BJ (cell line): ENCODE results near the gene CXCL5. TPM values are rescaled to one million over a fixed set of nuclear protein-coding genes. Genes with fewer than 3 reads are reported as not detected.

Experiments used
- CTCF ChIA-PET: fragments of 350-600 bp; formaldehyde crosslinking; extraction: SDS; loops from one replicate; lab custom pipeline; 2021; ENCODE audit warnings: antibody characterized with exemption, inconsistent platforms; lab: Yijun Ruan, JAX
- POLR2A ChIA-PET: fragments of 300-600 bp; sonication (Branson Sonifier 250); formaldehyde crosslinking; extraction: SDS; loops from one replicate; lab custom pipeline; 2021; ENCODE audit warnings: antibody characterized with exemption; lab: Charles Lee
- DNase-seq: peaks from one replicate; pipeline ENCODE4 v3.0.0-alpha.2; 2011; ENCODE audit warnings: low read depth
- H3K27me3 ChIP-seq: 2 replicates; pipeline ENCODE4 v1.6.0; 2011; ENCODE audit warnings: low read length; ENCODE audit not compliant: control insufficient read depth, insufficient read depth
- H3K36me3 ChIP-seq: 2 replicates; pipeline ENCODE4 v1.5.1; 2011; ENCODE audit warnings: low read length; ENCODE audit not compliant: control insufficient read depth, insufficient read depth
- H3K4me3 ChIP-seq: 2 replicates; pipeline ENCODE4 v1.5.1; 2011; ENCODE audit warnings: low read depth, mild to moderate bottlenecking, control low read depth, low read length
- polyA plus RNA-seq: library from polyadenylated mRNA; depleted of rRNA; stranded (reverse); fragments of >200 nt; gene quantifications from 2 replicates; pipeline ENCODE4 v1.2.3, GENCODE V29; 2011
- TF ChIP-seq, protein P1 (sequence below): IDR thresholded peaks from 2 replicates; pipeline ENCODE4 v1.5.1; 2011; ENCODE audit warnings: low read depth, mild to moderate bottlenecking, control low read depth, inconsistent platforms, low read length, moderate library complexity; ENCODE audit not compliant: insufficient read depth

Gene CXCL5
- polyA plus RNA-seq, 1 experiment, result 0.18 TPM

GRCh38 chr4:74037076-74037955, 38.8 kb upstream of the CXCL5 start:
- no peak overlapping the region for H3K4me3 ChIP-seq
- ChIA-PET POLR2A (no interaction called here), CTCF (interaction anchor here (0.6 to 1.9 kb wide), 5 partner anchors 14 to 376 kb away, joined by 3 to 7 read pairs (median 6); no protein-coding TSS in a partner anchor)
- no peaks in the 10 kb centered on the region for H3K36me3 ChIP-seq
- DNase-seq, result no peak
- TF ChIP-seq, protein P1, sequence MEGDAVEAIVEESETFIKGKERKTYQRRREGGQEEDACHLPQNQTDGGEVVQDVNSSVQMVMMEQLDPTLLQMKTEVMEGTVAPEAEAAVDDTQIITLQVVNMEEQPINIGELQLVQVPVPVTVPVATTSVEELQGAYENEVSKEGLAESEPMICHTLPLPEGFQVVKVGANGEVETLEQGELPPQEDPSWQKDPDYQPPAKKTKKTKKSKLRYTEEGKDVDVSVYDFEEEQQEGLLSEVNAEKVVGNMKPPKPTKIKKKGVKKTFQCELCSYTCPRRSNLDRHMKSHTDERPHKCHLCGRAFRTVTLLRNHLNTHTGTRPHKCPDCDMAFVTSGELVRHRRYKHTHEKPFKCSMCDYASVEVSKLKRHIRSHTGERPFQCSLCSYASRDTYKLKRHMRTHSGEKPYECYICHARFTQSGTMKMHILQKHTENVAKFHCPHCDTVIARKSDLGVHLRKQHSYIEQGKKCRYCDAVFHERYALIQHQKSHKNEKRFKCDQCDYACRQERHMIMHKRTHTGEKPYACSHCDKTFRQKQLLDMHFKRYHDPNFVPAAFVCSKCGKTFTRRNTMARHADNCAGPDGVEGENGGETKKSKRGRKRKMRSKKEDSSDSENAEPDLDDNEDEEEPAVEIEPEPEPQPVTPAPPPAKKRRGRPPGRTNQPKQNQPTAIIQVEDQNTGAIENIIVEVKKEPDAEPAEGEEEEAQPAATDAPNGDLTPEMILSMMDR, result no peak
- no peaks in the 10 kb centered on the region for H3K27me3 ChIP-seq

DNA sequence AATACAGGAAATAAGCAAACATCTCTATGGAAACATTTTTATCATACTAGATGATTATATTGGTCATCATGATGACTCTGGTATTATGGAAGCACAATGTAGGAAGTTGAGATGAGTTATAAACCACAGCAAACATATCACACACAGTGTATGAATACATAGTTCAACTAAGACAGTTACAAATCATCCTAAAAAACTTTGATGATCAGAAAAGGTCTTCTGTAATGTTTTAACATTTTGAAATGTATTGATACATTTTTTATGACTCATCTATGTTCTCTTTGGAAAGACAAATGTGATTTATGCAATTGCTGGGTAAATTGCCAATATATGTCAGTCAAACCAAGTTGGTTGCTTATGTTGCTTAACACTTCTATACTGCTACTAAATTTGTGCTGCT, 35.3 kb upstream of the CXCL5 start:
- Histone ChIP-seq H3K27me3 (no peaks in the 10 kb centered on the region), H3K36me3 (no peaks in the 10 kb centered on the region), H3K4me3 (no peak overlapping the region)
- TF ChIP-seq, protein P1, result no peak
- DNase-seq, result no peak
- ChIA-PET CTCF (interaction anchor here (0.7 kb wide), 1 partner anchor 53 kb away, joined by 3 read pairs; no protein-coding TSS in a partner anchor), POLR2A (no interaction called here)

DNA sequence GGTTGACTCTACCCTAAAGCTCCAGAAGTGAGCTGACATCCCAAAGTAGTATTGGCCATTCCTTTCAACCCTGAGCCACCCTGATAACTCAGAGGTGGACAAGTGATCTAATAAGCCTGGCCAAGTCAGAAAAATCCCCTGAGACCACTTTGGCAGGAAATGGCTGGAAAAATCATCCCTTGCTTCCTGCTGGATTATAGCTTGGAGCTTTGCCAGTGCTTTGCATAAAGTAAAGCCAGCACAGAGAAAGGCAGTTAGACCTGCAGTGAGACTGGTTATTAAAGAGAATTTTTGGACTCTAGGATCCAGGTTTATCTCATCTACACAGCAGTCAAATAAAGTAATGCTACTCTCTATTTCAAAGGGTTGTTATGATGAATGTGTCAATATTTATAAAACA, 33.6 kb upstream of the CXCL5 start:
- DNase-seq, result no peak
- Histone ChIP-seq H3K4me3 (no peak overlapping the region), H3K36me3 (no peaks in the 10 kb centered on the region), H3K27me3 (no peaks in the 10 kb centered on the region)
- POLR2A ChIA-PET, result no interaction called here
- CTCF ChIA-PET, result no interaction called here
- TF ChIP-seq, protein P1, result no peak

- H3K4me3 ChIP-seq, result no peak overlapping the region
- no peaks in the 10 kb centered on the region for H3K27me3 ChIP-seq
- CTCF ChIA-PET, result interaction anchor here (0.5 to 0.7 kb wide), 2 partner anchors 14 to 33 kb away, joined by 3 to 4 read pairs; partner anchors contain the start of gene CXCL5
- no peaks in the 10 kb centered on the region for H3K36me3 ChIP-seq
- TF ChIP-seq, protein P1, result no peak
- POLR2A ChIA-PET, result no interaction called here
- DNase-seq, result no peak
These were observed 33.1 kb upstream of the CXCL5 start for GRCh38 chr4:74031576-74031975.

- ChIA-PET CTCF (no interaction called here), POLR2A (interaction anchor here (0.6 kb wide), 1 partner anchor 58 kb away, joined by 4 read pairs; no protein-coding TSS in a partner anchor)
- Histone ChIP-seq H3K27me3 (no peaks in the 10 kb centered on the region), H3K4me3 (no peak overlapping the region), H3K36me3 (no peaks in the 10 kb centered on the region)
- no peak for DNase-seq
- TF ChIP-seq, protein P1, result no peak
These were observed 31.8 kb upstream of the CXCL5 start for GRCh38 chr4:74030285-74030684.
